ENCODE results near the gene BTBD19.
"Not testable (repeated sequence)": the region's sequence is repeated elsewhere in the genome, so short reads cannot be mapped to it uniquely, and the experiment has no call there.

Gene BTBD19

GRCh38 chr1:44828003-44828651 lies 19.8 kb downstream of the BTBD19 start:
- DNase-seq, result no peak

GRCh38 chr1:44828841-44829440 lies 20.6 kb downstream of the BTBD19 start:
- no peak for DNase-seq

- no peak for DNase-seq
Measured at GRCh38 chr1:44829506-44830384, 21.4 kb downstream of the BTBD19 start.

GRCh38 chr1:44830900-44831304 lies 22.6 kb downstream of the BTBD19 start:
- DNase-seq, result no peak

GRCh38 chr1:44831516-44831915 lies 23.2 kb downstream of the BTBD19 start:
- DNase-seq, result no peak

GRCh38 chr1:44832056-44832705 lies 23.9 kb downstream of the BTBD19 start:
- no peak for DNase-seq

GRCh38 chr1:44834328-44834727 lies 26.0 kb downstream of the BTBD19 start:
- DNase-seq, result no peak

GRCh38 chr1:44835738-44836675 lies 27.7 kb downstream of the BTBD19 start:
- DNase-seq, result peak in 11 of 14 donors; percentile 22 to 71 (median 49)

- not testable (repeated sequence) for DNase-seq
Measured at GRCh38 chr1:44838294-44838693, 30.0 kb downstream of the BTBD19 start.

GRCh38 chr1:44839576-44839975 lies 31.3 kb downstream of the BTBD19 start:
- no peak for DNase-seq

GRCh38 chr1:44842486-44842861 lies 34.2 kb downstream of the BTBD19 start:
- DNase-seq, result peak in 1 of 14 donors; percentile 64

GRCh38 chr1:44842862-44843655 lies 34.7 kb downstream of the BTBD19 start, which contains the start of gene PTCH2:
TSS of gene PTCH2 (minus strand) at chr1:44843253. CDS start at chr1:44842932, 321 bp downstream.
- DNase-seq, result peak in 9 of 14 donors; percentile 17 to 77 (median 50)

- no peak for DNase-seq
Measured at GRCh38 chr1:44846985-44847384, 38.7 kb downstream of the BTBD19 start.

GRCh38 chr1:44847845-44848244 lies 39.5 kb downstream of the BTBD19 start:
- peak in 1 of 14 donors; percentile 6 for DNase-seq

GRCh38 chr1:44848456-44849181 lies 40.3 kb downstream of the BTBD19 start:
- peak in 9 of 14 donors; percentile 14 to 67 (median 34) for DNase-seq

GRCh38 chr1:44849575-44850132 lies 41.3 kb downstream of the BTBD19 start:
- DNase-seq, result no peak

GRCh38 chr1:44851308-44851707 lies 43.0 kb downstream of the BTBD19 start:
- no peak for DNase-seq

GRCh38 chr1:44853201-44853600 lies 44.9 kb downstream of the BTBD19 start:
- no peak for DNase-seq

- DNase-seq, result no peak
Measured at GRCh38 chr1:44854970-44855369, 46.6 kb downstream of the BTBD19 start.

- DNase-seq, result no peak
Measured at GRCh38 chr1:44855742-44856141, 47.4 kb downstream of the BTBD19 start.
